Suppressor macrophage treated with lipopolysaccharide for 4 hours (primary cell): ENCODE data around the gene TPK1.

Experiments
- DNase-seq: peaks from one replicate; pipeline ENCODE4 v3.0.0-alpha.2; 2020

TPK1 gene

GRCh38 chr7:144835652-144836544, at the start of gene TPK1:
TPK1 (minus strand) TSS chr7:144836053; CDS start chr7:144835602, 451 bp downstream.
- DNase-seq: peak; percentile 97

GRCh38 chr7:144885478-144885877, 49.6 kb upstream of the TPK1 start:
- DNase-seq: no peak

DNA sequence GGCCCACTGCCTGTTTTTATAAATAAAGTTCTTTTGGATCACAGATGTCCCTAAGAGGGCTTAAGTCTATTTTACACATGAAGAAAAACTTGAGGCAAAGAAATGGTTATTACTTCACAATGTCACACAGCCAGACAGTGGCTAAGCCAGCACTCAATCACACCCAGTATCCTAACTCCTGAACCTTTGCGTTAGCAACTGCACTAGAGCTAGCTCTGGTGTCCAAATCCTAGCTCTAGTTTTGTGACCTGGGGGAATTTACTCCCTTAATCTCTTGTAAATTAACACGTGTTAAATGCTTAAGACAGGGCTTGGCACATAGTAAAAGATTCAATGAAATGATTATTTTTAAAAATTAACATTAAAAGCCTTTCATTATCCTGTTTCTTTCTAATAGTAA, 49.0 kb upstream of the TPK1 start:
- DNase-seq: no peak

GRCh38 chr7:144873316-144873845, 37.5 kb upstream of the TPK1 start:
- no peak for DNase-seq

DNA sequence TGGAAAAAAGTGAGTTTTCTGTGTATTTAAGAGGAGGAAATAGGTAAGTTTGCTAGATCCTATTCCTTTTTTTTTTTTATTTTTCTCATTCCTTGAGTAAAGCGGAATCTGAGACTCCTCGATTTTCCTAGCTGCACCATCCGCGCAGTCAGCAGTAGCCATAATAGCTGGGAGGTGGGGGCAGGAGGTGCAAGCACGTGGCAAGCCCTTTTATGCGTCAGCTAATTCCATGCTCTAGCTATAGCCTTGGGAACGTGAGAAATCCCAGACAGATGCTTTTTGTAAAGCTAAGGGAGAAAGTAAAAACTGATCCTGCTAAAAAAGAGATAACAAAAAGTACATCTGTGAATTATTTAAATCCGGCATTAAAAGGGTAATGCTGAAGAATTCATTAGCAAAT, 33.2 kb upstream of the TPK1 start:
- no peak for DNase-seq

GRCh38 chr7:144866189-144866588, 30.3 kb upstream of the TPK1 start:
- DNase-seq: no peak

DNA sequence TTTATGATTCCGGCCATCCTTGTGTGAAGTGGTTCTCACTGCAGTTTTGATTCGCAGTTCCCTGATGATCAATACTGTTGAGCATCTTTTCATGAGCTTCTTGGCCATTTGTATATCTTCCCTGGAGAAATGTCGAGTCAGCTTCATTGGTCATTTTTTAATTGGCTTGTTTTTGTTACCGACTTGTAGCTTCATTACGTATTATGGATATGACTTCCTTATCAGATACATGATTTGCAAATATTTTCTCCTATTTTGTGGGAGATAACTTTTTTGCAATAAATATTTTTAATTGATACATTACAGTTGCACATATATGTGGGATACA, 27.4 kb upstream of the TPK1 start:
- no peak for DNase-seq

DNA sequence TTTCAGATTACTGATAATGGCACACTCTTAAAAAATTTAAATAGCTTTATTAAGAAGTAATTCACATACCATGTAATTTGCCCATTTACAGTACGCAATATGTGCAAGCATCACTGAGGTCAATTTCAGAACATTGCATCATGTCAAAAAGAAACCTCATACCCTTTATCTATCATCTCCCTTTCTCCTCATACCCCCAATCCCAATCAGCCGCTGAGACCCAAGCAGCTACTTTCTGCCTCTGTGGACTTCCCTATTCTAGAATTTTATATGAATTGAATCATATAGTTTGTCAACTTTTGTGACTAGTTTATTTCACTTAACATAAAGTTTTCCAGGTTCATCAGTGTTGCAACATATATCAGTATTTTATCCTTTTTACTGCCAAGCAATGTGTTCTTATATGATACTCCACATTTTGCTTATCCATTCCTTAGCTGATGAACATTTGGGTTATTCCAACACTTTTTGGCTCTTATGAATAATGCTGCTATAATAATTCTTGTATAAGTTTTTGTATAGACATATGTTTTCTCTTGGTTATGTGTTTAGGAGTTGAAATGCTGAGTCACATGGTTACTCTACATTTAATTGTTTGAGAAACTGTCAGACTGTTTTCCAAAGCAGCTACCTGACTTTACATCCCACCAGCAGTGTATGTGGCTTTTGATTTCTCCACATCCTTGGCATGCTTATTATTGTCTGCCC, 26.9 kb upstream of the TPK1 start:
- no peak for DNase-seq

DNA sequence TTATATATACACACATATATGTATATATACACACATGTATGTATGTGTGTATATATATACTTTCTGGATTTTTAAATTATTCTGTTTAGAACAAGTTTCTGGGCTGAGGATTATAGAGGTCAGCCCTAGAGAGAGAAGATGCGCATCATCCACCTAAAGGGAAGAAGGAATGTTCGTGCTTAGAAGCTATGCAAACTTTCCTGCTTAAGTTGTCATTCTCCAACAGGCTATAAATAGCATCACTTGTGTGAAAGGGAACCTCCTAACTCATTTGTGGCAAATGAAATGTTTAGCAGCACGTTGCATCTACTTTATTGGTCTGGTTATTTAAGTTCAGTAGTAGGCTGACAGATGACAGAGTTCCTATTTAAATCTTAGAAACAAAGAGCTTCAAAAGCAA, 23.9 kb upstream of the TPK1 start:
- DNase-seq: no peak

GRCh38 chr7:144857463-144857862, 21.6 kb upstream of the TPK1 start:
- no peak for DNase-seq

DNA sequence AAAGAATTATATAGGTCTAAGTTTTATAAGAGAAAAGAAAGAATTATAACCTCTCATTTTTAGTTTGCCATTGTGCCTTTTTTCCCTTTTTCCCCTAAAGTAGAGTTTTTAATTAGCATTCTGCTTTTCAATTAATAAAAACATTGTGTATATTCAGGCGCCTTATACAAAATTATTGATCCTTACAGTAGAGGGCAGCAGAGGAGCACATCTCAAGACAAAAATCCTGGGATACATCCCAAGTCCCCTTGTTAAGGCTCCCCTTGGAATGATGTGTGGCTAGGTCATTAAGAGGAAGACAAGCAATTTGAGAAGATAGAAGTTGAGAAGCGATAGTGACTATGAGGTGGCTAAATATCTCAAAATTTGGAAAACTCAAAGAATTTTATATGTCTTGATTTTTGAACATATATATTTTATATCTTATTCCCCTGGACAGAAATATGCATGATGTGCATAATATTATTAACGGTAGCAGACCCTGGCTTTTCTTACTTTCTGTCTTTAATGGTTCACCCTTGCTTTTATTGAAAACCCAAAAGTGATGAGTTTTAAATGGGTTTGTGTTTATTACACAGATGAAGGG, 19.1 kb upstream of the TPK1 start:
- DNase-seq: peak; percentile 35

DNA sequence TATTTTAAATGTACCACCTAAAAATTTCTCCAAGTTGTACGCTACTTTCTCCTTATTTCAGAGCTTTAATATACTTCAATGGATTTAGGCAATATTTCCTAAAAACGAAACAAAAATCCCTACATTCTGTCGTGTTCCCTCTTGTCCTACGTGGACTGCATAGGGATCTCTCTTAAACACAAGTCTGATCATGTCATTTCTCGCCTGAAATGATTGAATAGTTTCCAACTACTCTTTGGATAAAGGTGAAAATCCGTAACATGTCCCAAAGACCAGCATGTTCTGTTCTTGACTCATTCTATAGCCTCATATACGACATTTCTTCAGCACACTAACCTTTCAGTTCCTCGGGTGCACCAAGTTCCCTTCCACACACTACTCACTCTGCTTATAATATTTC, 17.7 kb upstream of the TPK1 start:
- DNase-seq: no peak

DNA sequence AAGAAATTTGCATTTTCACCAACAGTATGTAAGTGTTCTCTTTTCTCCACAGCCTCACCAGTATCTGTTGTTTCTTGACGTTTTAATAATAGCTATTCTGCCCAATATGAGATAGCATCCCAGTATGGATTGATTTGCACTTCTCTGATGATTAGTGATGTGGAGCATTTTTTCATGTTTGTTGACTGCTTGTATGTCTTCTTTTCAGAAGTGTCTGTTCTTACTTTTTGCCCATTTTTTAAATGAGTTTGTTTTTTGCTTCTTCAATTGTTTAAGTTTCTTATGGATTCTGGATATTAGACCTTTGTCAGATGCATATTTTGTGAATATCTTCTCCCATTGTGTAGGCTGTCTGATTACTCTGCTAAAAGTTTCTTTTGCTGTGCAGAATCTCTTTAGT, 12.2 kb upstream of the TPK1 start:
- no peak for DNase-seq

DNA sequence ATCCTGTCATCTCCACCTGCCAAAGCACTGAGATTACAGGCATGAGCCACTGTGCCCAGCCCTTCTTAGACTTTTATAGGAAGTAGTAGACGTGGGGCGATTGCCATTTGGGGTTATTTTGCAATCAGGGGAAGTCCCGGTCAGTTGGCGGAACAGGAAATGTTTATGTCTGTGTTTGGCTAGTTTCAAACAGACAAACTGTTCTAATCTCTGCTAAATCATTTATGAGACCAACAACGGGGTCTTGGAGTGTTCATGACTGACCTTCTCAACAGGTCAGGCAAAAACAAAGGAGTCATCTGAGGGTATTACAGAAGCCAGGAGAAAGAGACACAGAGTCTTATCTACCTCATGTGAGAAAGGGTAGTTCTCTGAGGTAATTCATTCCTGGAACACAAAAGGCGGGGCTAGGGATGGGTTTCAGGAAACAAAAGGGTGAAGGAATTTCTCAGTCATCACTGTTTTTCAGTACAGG, 6.6 kb upstream of the TPK1 start:
- DNase-seq: peak; percentile 89

GRCh38 chr7:144836545-144836842, 641 bp upstream of the TPK1 start:
- no peak for DNase-seq

DNA sequence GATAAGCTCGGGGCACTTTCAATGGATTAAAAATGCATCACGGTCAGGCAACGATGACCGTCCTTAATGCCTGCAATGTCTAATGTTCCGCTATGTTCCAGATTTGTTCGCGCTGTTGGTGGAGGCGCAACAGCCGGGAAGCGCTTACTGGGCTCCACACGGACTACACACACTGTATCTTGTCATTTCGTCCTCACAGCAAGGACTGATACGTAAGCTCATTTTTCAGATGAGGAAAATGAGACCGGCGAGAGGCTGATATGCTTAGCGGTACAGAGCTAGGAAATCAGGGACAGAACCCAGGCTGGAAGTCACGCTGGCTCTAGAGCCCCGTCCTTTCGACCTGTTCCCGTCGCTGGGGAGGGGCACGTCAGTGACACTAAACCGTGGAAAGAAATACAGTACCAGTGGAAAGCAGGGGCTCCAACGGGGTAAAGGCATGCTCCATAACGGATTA, 670 bp downstream of the TPK1 start:
- peak; percentile 40 for DNase-seq

DNA sequence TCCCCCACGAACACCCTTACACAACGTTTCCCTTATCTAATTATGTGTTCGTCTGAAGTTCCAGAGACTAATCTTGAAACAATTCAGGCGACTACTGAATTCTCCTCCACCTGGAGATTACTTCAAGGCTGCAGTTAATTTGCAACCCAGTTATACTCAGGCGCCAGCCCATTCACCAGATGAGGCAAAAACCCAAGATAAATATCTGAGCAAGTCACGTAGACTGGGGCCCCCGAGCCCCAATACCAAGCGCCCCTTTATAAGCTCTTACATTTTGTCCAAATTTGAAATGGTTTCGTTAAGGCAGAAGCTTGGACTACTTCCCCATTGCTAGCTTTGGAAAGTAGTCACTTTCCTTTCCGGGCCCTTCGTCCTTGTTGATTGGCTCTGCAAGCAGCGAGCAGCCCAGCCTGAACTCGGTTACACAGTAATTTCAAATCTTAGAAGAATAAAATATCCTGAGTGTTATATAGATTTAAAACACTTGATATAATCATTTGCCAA, 1.2 kb downstream of the TPK1 start:
- DNase-seq: peak; percentile 82

DNA sequence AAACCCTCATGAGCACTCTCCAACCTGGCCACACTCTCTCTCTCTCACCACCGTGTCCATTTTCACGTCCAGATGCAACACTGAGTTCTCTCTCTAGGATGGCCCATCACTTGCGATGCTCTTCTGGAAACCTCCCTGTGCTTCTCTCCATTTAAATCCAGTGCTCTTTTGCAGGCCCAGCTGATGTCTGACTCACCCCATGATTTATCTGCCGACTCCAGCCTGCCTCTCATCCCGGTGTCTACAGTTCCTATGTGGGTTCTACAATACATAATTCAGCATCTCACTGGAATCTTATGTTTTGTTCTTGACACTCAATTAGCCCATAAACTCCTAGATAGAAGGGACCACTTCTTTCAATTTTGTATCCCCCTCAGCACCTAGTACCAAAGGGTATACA, 5.0 kb downstream of the TPK1 start:
- no peak for DNase-seq

- no peak for DNase-seq
Measured at GRCh38 chr7:144830024-144830785, 5.6 kb downstream of the TPK1 start.

GRCh38 chr7:144827621-144828020, 8.2 kb downstream of the TPK1 start:
- no peak for DNase-seq

- DNase-seq: no peak
Measured at GRCh38 chr7:144826208-144826607, 9.6 kb downstream of the TPK1 start.

DNA sequence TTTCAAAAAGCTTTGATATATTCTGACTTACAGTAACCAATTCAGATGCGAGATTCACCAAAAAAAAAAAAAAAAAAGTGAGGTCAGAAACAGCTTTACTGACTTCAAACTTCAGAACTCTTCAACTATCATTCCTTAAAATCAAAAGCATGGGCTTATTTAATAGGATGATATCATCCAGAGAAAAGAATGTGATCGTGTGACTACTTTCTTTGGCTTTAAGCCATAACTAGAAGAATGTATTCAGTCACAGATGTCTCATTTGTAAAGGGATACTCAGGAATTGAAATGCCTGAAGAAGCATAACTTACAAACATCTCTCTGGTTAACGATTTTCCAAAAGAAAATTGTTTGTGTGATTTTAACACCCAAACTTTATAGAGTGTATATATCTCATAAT, 11.5 kb downstream of the TPK1 start:
- DNase-seq: no peak

- DNase-seq: no peak
Measured at GRCh38 chr7:144822223-144822622, 13.6 kb downstream of the TPK1 start.
